Astrocyte of the cerebellum (primary cell): Measurements from ENCODE around the gene GMDS.
A peak's percentile ranks its signal among the peaks of the same experiment; 100 is the strongest.

Experiments
- DNase-seq: peaks from one replicate; pipeline ENCODE4 v3.0.0-alpha.2; 2011; ENCODE audit warnings: low read depth
- H3K4me3 ChIP-seq: 2 replicates; pipeline ENCODE4 v1.5.1; 2011; ENCODE audit warnings: mild to moderate bottlenecking, low read depth, low read length, moderate library complexity
- in situ Hi-C: cut with HindIII; loops from 2 replicates; pipeline ENCODE4 v1.10.0; 2017; ENCODE audit warnings: low sequenced_read_pairs
- TF ChIP-seq, protein P1 (sequence below): IDR thresholded peaks from 2 replicates; pipeline ENCODE4 v1.5.1; 2012; ENCODE audit warnings: low read length, low read depth, moderate library complexity, mild to moderate bottlenecking; ENCODE audit errors: missing control alignments

The GMDS gene

DNA sequence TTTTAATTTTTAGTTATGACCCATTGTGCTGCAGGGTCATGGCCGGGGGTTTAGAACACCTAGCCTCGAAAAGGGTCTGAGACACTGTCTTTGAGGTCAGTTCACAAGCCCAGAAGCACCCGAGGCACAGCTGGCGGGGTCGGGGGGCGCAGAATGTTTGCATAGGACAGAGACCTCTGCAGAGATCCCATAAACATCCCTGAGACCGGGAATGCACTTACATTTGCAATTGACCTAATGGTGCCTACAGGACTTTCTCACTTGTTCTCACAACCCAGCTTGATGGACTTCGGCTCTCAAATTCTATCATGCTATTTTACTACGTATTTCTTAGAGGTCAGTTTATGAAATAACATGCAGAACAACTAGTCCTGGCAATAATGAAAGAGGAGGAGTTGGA, 669.2 kb downstream of the GMDS start:
- no peak overlapping the region for H3K4me3 ChIP-seq
- TF ChIP-seq, protein P1, sequence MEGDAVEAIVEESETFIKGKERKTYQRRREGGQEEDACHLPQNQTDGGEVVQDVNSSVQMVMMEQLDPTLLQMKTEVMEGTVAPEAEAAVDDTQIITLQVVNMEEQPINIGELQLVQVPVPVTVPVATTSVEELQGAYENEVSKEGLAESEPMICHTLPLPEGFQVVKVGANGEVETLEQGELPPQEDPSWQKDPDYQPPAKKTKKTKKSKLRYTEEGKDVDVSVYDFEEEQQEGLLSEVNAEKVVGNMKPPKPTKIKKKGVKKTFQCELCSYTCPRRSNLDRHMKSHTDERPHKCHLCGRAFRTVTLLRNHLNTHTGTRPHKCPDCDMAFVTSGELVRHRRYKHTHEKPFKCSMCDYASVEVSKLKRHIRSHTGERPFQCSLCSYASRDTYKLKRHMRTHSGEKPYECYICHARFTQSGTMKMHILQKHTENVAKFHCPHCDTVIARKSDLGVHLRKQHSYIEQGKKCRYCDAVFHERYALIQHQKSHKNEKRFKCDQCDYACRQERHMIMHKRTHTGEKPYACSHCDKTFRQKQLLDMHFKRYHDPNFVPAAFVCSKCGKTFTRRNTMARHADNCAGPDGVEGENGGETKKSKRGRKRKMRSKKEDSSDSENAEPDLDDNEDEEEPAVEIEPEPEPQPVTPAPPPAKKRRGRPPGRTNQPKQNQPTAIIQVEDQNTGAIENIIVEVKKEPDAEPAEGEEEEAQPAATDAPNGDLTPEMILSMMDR, result no peak
- DNase-seq, result no peak
- in situ Hi-C loops, result no loop called here

DNA sequence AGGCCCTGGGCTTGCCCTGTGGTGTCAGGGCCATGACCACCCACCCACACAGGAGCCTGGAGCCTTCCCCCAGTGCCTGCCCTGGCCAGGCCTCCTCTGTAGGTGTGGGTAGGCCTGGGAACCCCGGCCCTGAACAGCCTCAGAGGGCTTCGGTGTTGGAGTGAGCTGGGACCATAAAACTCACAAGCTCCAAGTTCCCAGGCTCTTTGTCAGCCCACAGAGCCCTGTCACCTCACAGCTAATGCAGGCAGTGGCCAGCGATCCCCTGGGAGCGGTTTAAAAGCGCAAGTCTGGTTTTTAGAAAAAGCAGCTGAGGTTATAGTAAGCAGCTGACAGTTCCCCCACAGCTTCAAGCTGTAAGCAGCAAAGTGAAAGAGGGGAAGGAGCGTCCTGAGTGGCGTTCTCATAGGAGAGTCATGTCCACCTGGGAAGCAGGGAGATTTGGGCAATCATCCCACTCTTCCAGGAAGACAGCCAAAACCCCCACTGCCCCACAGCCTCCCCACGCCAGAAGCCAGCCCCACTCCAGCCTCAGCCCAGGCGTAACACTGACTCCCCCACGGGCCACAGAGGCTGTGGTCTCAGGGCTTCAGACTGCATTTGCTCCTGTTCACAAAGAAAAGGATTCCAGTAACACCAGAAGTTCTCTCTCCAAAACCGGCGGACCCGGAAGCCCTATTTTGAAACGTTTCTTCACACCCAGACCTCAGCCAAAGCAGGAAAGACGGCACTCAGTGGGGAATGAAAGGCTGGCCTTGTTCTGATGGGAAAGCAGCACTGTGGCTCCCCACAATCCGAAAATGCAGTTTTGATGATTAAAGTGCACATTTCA, 670.0 kb downstream of the GMDS start:
- DNase-seq, result peak; percentile 49
- in situ Hi-C loops, result no loop called here
- peak overlapping the region; percentile 11 for H3K4me3 ChIP-seq
- TF ChIP-seq, protein P1, result no peak

DNA sequence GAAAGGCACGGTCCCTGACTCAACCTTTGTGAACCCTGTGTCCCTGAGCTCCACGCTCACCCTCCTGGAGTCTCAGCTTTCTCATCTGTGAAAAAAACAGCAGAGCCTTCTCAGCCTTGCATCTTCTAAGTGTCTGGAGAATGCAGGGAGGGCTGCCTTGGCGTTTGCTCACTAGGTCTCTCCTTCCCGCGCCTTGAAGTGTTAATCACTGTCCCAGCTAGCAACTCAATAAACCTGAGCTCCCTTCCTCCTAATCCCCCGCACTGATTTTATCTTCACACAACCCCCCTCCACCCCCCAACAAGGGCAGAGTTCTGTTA, 670.6 kb downstream of the GMDS start:
- H3K4me3 ChIP-seq, result no peak overlapping the region
- in situ Hi-C loops, result no loop called here
- no peak for DNase-seq
- TF ChIP-seq, protein P1, result no peak

DNA sequence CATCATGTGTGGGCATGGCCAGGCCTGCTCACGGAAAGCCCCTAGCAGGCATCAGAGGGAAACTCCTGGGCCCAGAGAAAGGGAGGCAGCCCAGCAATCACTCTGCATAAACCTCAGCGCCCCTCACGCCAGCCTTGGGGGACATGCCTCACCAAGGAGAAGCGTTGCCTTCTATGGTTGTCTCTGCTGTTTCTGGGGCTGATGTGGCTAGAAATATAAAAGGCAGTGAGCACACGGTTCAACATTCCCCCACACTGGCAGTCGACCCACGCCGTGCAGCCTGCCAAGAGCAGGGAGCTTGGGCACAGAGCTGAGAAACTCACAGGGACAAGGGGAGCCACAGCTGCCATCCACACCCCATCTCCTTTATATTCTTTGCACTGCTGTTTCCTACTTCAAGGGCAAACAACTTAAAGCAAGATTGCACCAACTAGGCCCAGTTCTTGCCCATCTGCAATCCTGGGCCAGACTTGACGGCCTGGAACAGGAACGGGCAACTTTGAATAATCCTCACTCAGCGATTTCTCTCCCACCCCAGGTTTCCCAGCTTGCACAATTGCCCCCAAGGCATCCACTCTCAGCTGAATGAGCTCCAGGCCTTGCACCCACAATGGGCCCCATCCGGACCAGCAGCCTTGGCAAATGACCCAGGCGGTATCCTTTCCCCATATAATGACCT, 671.2 kb downstream of the GMDS start:
- no peak overlapping the region for H3K4me3 ChIP-seq
- in situ Hi-C loops, result no loop called here
- TF ChIP-seq, protein P1, result no peak
- no peak for DNase-seq
